ENCODE measurements around the gene PRR12. TPM values are rescaled to one million over a fixed set of nuclear protein-coding genes. Genes with fewer than 3 reads are reported as not detected.

Gene PRR12
- total RNA-seq, 1 experiment from 2014 or later, result 53.0 TPM

DNA sequence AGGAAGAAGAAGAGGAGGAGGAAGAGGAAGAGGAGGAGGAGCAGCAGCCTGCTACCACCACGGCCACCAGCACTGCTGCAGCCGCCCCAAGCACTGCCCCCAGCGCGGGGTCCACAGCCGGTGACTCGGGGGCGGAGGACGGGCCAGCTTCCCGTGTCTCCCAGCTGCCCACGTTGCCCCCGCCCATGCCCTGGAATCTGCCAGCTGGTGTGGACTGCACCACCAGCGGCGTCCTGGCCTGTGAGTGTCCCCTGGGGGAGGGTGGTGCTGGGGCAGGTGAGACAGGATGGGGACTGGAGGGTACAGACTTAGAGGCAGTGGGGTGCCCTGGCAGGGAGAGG is 62.5 kb downstream of the PRR12 start:
- Mint-ChIP-seq H3K27me3 (ENCODE audit: unreplicated experiment) (no peaks in the 10 kb centered on the region), H3K4me3 (ENCODE audit: low read depth, unreplicated experiment) (no peak overlapping the region), H3K27ac (ENCODE audit: unreplicated experiment) (peak overlapping the region; percentile 56), H3K9me3 (ENCODE audit: low read depth, unreplicated experiment) (no peaks in the 10 kb centered on the region), H3K36me3 (ENCODE audit: insufficient read depth, unreplicated experiment) (peaks cover 80% of the 10 kb centered on the region), H3K4me1 (ENCODE audit: low read depth, unreplicated experiment) (no peaks in the 10 kb centered on the region)
- TF ChIP-seq, protein P1, sequence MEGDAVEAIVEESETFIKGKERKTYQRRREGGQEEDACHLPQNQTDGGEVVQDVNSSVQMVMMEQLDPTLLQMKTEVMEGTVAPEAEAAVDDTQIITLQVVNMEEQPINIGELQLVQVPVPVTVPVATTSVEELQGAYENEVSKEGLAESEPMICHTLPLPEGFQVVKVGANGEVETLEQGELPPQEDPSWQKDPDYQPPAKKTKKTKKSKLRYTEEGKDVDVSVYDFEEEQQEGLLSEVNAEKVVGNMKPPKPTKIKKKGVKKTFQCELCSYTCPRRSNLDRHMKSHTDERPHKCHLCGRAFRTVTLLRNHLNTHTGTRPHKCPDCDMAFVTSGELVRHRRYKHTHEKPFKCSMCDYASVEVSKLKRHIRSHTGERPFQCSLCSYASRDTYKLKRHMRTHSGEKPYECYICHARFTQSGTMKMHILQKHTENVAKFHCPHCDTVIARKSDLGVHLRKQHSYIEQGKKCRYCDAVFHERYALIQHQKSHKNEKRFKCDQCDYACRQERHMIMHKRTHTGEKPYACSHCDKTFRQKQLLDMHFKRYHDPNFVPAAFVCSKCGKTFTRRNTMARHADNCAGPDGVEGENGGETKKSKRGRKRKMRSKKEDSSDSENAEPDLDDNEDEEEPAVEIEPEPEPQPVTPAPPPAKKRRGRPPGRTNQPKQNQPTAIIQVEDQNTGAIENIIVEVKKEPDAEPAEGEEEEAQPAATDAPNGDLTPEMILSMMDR (IDR thresholded peaks at IDR 0.05; ENCODE audit: unreplicated experiment), result no peak
- BruUV-seq (replicated peaks), result no TSS peak
- intact Hi-C loops (cut with micrococcal nuclease; ENCODE audit: unreplicated experiment), result no loop called here
- DNase-seq, result no peak
- CTCF ChIA-PET, result no interaction called here

DNA sequence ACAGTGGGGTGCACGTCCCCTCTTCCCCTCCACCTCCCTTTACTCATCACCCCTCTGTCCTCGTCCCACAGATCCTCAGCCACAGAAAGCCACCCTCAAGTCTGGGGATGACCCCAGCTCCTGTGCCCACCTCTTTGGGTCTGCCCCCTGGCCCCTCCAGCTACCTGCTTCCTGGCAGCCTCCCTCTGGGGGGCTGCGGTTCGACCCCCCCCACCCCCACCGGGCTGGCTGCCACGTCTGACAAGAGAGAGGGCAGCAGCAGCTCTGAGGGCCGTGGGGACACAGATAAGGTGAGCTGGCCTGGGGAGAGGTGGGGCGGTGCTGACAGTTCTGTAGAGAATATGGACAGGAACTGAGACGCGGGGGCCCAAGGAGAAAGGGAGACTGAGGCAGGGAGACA is 63.6 kb downstream of the PRR12 start:
- no peaks in the 10 kb centered on the region for H3K4me1 Mint-ChIP-seq (ENCODE audit: low read depth, unreplicated experiment)
- TF ChIP-seq, protein P1 (IDR thresholded peaks at IDR 0.05; ENCODE audit: unreplicated experiment), result no peak
- H3K4me3 Mint-ChIP-seq (ENCODE audit: low read depth, unreplicated experiment), result no peak overlapping the region
- intact Hi-C loops (cut with micrococcal nuclease; ENCODE audit: unreplicated experiment), result no loop called here
- no peaks in the 10 kb centered on the region for H3K9me3 Mint-ChIP-seq (ENCODE audit: low read depth, unreplicated experiment)
- peaks cover 89% of the 10 kb centered on the region for H3K36me3 Mint-ChIP-seq (ENCODE audit: insufficient read depth, unreplicated experiment)
- H3K27ac Mint-ChIP-seq (ENCODE audit: unreplicated experiment), result no peak overlapping the region
- no peak for DNase-seq
- BruUV-seq (replicated peaks), result no TSS peak
- H3K27me3 Mint-ChIP-seq (ENCODE audit: unreplicated experiment), result no peaks in the 10 kb centered on the region
- CTCF ChIA-PET, result no interaction called here

DNA sequence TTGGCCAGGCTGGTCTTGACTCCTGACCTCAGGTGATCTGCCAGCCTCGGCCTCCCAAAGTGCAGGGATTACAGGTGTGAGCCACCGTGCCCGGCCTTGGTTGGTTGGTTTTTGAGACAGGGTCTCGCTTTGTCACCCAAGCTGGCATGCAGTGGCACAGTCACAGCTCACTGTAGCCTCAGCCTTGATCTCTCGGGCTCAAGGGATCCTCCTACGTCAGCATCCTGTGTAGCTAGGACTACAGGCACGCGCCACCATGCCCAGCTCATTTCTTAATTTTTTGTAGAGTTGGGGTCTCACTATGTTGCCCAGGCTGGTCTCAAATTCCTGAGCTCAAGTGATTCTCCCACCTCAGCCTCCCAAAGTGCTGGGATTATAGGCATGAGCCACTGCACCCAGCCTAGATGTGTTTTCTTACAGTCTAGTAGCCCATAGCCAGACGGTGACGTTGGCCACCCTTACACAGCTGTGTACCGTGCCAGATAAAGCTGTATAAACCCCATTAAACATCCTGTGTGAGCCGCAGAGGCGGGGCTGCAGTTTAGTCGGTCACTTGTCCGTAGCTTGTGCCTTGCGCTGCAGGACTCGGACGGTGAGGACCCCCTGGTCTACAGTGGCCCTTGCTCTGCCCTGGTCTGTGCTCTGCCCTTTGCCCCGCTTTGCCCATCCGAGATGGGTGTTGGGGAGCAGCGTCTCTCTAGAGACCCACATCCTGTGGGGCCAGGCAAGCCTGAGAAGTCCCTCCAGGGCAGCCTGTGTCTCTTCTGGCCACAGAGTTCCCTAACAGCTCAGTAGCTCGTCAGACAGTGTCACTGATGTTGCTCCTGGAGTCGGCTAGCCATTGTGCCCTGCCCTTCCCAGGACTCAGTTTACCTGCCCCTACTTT is 64.8 kb downstream of the PRR12 start:
- Mint-ChIP-seq H3K4me3 (ENCODE audit: low read depth, unreplicated experiment) (no peak overlapping the region), H3K27ac (ENCODE audit: unreplicated experiment) (no peak overlapping the region), H3K9me3 (ENCODE audit: low read depth, unreplicated experiment) (no peaks in the 10 kb centered on the region), H3K27me3 (ENCODE audit: unreplicated experiment) (no peaks in the 10 kb centered on the region), H3K4me1 (ENCODE audit: low read depth, unreplicated experiment) (no peaks in the 10 kb centered on the region), H3K36me3 (ENCODE audit: insufficient read depth, unreplicated experiment) (peaks cover 90% of the 10 kb centered on the region)
- intact Hi-C loops (cut with micrococcal nuclease; ENCODE audit: unreplicated experiment), result no loop called here
- TF ChIP-seq, protein P1 (IDR thresholded peaks at IDR 0.05; ENCODE audit: unreplicated experiment), result no peak
- DNase-seq, result no peak
- BruUV-seq (replicated peaks), result no TSS peak
- CTCF ChIA-PET, result interaction anchor here (0.5 to 0.7 kb wide), 2 partner anchors 9 to 110 kb away, joined by 4 to 7 read pairs; no protein-coding TSS in a partner anchor

- H3K9me3 Mint-ChIP-seq (ENCODE audit: low read depth, unreplicated experiment), result no peaks in the 10 kb centered on the region
- no peaks in the 10 kb centered on the region for H3K4me1 Mint-ChIP-seq (ENCODE audit: low read depth, unreplicated experiment)
- H3K27me3 Mint-ChIP-seq (ENCODE audit: unreplicated experiment), result no peaks in the 10 kb centered on the region
- DNase-seq, result no peak
- H3K36me3 Mint-ChIP-seq (ENCODE audit: insufficient read depth, unreplicated experiment), result peaks cover 90% of the 10 kb centered on the region
- intact Hi-C loops (cut with micrococcal nuclease; ENCODE audit: unreplicated experiment), result no loop called here
- CTCF ChIA-PET, result no interaction called here
- no TSS peak for BruUV-seq (replicated peaks)
- no peak overlapping the region for H3K4me3 Mint-ChIP-seq (ENCODE audit: low read depth, unreplicated experiment)
- no peak overlapping the region for H3K27ac Mint-ChIP-seq (ENCODE audit: unreplicated experiment)
- TF ChIP-seq, protein P1 (IDR thresholded peaks at IDR 0.05; ENCODE audit: unreplicated experiment), result no peak
Observed at GRCh38 chr19:49656456-49657109, 65.6 kb downstream of the PRR12 start.

Data from Calu3 (cell line).